Measurements from ENCODE around the gene LRSAM1.

The LRSAM1 gene

DNA sequence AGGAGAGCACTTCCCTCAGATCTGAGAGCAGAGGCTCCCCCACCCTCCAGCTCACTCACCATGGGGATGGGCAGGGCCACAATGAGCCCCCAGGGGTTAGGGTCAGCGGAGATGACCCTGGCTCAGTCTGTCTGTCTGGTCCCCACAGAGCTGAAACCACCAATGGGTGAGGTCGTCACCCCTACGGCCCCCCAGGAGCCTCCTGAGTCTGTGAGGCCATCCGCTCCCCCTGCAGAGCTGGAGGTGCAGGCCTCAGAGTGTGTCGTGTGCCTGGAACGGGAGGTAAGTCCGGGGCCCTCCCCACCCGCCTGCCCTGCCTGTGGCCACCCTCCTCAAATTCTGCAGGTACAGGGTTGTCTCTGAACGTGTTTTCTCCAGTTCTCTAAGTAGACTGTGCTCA is 49.6 kb downstream of the LRSAM1 start:
- no peak for DNase-seq

DNA sequence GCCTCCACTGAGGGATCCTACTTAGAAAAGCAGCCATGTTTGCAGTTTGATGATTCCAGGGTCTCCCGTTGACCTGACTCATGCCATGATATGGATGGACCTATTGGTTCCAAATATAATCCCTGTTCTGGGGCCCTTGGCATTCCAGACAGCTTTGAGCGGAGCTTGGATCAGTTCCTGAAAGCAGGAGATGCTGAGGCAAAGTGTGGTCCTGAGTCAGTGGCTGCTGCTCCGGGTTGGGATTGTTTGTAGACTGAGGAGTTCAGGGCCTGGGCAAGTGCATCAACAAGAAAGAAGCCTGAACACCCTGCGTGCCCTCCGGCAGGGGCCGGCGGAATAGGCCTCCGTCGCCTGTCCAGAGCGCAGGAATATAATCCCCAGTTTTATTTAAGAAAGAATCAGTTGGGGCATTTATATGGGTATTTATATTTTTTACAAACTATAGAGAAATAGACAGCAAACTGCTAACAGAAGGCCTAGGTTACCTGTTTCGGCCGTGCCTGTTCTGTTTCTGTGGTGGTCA is 50.6 kb downstream of the LRSAM1 start:
- DNase-seq: no peak

DNA sequence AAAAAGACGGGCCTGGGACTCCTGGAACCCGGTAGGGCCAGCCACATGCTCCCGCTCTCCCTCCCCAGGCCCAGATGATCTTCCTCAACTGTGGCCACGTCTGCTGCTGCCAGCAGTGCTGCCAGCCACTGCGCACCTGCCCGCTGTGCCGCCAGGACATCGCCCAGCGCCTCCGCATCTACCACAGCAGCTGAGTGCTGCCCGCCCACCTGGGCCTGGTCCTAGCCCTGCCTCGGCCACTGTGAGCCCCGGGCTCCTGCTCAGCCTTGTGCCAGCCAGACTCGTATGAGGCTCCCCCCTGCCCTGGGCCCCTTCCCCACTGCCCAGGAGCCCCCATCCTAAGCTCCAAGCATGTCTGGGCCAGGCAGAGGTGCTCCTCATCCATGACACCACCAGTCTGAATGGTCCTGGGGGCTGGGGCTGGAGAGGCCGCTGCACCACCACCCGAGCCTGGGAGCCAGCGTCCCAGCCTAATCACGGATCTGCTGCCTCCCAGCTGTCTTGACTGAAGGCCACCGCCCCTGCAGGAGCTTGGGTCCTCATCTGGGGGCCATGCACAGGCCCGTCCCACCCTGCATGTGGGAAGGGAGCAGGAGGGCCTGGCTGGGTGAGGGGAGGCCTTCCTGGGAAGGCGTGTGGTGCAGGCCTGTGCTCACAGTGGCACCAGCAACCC is 51.5 kb downstream of the LRSAM1 start:
- DNase-seq: no peak

DNA sequence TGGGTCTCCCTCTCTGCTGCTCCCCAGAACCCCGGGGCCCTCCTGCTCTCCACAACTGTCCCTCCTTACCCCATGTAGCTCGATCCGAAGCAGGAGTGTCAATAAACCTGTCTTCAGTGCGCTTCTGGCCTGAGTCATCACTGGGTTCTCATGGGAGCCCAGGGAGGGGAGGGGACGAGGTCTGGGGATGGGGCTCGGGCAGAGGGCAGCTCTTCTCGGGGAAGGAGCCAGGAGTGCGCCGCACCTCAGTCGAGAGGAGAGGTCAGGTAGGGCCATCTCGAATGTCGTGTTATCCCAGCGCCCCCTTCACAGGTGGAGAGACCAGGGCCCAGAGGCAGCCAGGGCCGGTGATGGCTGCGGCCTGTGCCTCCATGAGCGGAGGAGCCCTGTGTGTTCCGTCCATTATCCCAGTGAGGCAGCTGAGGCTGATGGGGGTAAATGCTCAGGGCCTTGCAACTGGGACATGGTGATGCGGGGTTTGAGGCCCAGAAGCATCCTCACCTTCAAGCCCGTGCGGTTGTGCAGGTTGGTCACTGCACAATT is 52.1 kb downstream of the LRSAM1 start:
- no peak for DNase-seq

DNA sequence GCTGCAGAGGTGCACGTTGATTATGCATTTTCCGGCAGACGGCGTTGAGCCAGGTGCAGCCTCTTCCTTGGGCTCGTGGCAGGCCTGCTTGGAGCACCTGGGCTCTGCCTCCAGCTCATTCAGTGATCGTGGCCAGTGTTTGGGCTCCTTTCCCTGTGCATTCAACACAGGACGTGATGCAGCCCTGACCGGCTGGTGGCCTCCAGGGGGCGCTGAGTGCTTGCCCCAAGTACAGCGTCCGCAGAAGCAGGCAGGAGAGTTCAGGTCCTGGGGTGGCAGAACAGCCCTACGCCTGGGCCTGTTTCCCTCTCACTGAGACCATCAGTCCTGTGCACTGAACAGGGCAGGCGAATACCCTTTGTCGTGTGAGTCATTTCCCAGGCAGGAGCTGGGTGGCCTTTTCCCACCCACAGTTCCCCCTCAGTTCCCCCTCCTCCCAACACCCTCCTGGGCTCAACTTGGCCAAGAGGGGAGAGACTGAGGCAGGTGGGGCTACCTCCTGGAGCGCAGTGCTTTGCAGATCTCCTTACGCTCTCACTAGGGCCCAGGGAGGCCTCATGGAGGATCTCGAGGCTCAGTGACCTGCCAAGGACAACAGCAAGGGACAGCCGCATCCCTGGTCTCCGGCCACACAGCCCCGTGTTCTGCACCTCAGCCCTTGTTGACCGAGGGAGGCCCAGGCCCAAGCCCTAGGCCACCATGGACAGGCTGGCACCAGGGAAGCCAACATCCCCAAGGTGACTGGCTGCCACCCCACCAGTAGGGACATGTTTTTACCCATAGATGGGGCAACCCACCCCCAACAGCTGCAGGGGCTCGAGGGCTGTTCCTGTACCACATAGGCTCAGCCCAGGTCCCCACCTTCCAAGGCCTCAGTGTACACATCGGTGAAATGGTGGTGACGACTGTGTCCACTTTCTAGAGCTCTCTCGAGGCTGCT is 52.9 kb downstream of the LRSAM1 start:
- peak; percentile 31 for DNase-seq

DNA sequence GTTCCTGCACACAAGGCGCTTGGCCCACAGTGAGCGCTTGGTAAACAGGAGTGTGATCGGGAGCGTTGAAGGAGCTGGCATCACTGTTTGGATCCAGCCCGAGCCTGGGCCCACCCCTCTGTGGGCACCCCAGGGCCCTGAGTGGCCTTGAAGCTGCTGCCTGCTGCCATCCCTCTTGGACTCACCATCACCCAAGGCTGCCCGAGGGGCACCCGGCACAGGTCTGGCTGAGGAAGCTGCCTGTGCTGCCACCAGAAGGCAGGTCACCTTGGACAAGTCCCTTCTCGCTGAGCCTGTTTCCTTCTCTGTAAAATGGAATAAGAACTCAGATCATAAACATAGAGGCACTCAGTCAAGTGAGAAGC is 53.6 kb downstream of the LRSAM1 start:
- DNase-seq: no peak

DNA sequence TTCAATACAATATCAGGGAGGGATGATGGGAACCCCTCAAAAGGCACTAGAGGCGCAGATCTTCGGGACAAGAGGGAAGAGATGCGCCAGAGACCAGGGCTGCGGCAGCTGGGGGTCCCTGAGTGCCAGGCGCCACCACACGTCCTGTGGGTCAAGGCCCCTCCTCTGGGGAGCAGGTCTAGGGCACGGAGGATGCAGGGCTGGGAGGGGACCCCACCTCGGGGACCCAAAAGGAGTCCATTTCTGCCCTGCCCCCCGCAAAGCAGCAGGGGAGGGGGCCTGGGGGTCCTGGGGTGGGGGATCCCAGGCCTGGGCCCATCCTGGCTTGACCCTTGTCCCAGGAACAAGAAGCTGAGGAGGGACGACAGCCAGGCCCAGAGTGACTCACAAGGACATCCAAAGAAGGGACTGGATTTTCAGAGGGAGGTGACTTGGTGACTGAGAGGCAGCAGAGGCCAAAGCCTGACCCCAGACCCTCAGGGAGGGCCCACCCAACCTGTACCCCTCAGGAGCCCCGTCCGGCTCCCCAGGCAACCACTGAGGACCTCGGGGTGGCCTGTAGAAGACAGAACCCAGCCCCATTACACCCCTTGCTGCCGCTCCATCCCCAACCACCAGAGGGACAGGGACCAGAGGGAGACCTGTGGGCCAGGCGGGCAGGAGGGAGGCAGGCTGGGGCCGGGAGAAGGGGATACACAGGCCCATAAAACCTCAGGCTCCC is 54.2 kb downstream of the LRSAM1 start:
- DNase-seq: no peak

DNA sequence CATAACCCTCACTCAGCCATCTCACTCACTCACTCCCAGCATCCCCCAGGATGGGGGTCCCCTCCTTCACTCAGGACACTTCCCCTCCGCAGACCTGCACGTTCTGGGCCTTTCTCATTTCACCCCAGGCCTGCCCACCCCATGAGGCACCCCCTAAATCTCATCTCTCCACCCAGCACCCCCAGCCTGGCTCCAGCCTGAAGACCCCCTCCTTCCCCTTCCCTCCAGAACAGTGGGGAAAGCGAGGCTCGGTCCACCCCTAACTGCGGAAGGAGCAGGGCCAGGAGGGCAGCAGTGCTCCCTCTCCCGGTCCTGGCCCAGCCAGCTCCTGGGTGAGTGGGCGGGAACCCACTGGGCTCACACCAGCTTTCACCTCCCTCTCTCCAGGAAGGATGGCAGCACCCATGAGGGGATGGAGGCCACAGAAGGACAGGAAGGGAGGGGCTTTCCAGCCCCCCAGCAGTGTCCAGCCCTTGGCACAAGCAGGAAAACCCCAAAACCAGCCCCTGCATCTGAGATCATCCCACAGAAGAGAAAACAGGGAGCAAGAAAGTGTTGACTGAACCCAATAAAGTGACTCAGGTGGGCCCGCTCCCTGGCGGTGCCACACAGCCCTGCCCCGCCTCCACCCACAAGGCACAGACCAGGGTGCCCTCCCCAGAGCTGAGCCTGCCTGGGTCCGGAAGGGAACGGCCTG is 55.0 kb downstream of the LRSAM1 start:
- DNase-seq: no peak

DNA sequence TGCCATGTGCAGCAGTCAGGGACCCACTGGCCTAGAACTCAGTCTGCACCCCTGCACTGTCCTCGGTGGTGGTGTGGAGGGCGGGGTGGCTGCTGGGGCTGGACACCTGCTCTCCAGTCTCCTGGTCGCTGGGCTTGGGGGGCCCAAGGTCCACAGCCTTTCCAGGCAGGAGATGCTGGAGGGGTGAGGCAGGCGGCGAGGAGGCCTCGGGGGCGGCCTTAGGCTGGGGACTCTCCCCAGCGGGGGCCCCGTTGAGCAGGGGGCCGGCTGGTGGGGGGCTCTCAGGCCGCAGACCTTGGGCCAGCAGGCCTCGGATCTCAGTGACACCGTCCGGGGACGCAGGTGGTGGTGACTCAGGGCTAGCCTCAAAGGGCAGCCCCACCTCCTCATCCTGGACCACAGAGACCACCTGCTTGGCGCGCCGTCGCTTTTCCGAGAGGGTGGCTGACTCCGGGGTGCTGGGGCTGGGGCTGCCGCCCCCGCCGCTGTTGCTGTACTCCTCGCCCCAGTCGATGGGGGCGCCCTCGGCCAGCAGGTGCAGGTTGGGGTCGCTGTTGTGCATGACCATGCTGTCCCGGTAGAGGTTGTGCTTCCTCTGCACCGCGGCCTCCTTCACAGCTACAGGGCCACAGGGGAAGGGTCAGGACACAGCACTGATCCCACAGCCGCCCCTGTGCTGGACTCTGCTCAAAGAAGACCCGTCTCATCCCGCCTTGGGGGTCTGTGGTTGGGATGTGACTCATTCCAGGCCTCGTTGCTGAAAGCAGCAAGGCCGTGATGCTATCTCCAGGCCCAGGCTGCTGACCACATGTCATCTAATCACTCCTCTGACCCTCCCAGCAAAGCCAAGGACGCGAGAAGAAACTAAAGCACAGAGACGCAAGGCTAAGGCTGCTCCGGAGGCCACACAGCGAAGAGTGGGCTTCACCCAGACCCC is 55.8 kb downstream of the LRSAM1 start:
- DNase-seq: no peak

DNA sequence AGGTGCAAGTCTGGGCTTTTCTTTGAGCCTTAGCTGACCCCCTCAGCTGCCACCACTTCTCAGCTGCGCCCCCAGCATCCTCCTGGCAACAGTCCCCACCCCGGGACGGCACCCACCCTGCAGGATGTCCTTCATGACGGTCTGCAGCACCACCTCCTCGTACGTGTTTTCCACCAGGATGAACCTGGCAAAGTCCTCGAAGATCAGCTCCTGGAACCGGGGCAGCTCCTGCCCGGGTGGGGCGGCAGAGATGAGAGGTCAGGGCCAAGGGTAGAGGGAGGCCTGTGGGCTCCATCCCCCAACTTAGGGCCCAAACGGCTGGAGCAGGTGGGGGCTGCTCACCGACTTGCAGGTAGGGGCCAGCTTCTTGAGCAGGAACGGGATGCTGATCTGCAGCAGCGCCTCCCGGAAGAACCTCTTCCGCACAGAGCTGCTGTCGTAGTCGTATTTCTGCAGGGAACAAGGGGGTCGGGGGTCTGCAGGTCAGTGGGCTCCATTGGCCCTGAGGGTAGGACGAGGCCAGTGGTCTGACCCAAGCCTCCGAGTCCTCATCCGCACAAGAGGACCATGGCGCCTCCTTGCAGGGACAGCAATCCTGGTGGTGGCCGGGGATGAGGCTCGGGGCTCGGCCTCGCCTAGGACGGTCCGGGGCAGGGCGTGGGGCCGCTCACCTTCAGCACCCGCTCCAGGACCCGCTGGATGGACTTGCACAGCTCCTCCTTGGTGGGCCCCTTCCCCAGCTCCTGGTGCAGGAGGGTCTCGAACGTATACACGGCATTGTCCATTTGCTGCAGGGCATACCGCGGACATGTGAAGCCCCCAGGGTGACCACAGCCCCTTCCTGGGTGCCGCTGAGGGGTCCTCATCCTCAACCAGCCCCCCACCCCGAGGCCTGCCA is 56.7 kb downstream of the LRSAM1 start:
- DNase-seq: no peak

DNA sequence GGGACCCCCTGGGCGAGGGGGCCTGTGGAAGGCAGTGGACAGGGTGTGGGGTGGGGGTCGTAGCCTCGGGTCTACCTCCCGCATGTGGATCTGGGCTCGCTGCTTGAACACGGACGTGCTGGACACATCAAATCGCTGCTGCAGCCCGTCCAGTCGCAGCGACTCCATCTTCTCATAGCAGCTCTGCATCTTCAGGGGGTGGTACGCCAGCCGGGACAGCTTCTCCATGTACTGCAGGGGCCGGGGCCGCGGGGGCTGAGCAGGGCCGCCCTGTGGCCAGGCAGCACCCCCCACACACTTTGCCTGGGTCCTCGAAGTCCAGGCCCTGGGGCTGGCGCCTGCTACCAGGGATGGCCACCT is 57.6 kb downstream of the LRSAM1 start:
- no peak for DNase-seq

DNA sequence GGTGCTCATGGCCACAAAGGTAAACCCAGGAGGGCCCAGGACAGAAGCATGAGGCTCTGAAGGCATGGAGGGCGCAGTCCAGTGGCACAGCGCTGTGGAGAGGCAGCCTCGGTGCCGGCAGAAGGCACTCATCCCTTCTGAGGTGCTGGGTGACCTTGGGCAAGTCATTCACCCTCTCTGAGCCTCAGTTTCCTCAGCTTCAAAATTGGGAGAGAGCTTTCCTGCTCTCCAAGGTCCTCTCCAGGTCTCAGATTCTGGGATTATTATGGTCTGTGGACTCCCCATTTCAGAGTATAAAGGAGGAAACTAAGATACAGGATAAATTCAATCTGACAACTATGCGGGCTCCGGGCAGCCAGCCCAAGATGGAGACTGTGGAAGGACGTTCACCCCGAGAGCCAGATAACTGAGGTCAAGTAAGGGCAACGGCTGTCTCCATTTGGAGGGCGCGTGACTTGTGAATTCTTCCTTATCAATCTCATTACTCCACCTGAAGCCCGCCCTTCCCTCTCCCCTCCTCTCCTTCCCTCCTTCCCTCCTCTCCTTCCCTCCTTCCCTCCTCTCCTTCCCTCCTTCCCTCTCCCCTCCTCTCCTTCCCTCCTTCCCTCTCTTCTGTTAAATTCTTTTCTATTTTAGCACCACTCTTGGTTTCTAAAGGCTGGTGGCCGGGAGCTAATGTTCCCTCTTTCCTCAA is 58.1 kb downstream of the LRSAM1 start:
- no peak for DNase-seq

DNA sequence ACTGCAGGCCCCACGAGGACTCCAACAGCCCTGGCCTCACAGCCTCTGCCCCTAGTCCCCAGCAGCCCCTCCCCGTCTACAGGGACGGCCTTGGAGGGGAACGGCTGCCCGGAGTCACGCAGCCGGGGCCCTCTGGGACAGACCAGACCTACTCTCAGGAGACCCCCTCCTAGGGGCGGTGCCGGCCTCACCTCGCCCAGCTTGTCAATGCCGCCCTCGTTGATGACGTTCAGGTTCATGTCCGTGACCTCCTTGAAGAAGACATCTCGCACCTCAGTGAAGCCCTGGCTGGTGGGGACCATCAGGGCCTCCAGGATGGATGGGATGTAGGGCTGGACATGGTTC is 58.6 kb downstream of the LRSAM1 start:
- DNase-seq: no peak

DNA sequence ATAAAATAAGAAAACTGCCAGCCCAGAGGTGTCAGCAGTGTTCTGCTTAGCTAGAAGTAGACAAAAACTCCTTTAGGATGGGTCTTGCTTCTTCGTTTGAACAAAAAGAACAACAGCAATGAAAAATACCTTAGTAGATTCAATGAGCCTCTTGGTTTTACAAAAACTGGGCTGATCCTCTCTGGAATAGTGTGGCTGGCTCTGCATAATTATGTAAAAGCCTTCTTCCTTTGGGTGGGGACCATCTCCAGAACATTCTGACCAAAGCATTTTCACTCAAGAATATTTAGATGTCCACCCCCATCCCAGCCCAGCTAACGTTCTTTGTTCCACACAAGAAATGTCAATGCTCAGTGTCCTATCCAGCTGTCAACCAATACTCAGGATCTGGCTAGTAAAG is 63.2 kb downstream of the LRSAM1 start:
- DNase-seq: no peak

DNA sequence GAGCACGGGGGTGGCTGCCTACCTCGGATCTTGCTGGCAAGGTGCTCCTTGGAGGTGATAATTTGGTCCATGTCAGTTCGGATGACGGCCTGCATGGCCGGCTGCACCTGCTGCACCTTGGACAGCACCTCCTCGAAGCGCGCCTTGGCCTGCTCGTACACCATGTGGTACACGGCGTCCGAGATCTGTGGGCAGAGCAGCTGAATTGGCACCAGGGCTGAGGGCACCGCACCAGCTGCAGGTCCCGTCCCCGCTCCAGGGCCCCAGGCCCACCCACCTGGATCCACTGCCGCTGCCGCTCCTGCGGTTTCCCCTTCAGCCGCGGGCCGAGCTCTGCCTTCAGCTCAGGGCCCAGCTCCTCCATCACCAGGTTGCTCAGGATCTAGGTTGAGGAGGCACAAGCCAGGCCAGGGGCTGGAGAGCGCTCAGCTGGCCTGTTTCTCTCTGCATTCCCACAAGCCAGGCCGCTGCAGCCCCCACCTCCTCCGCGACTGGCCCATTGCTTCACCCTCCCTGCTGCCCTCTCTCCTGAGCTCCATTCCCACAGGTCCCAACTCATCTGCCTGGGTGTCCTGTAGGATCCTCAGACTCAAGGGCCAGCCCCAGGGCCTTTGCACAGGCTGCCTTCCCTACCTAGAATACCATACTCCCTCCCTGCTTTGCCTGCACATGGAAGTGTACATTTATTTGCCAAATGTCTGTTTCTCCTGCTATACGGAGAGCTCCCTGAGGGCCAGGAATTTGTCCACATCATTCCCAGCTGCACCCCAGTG is 65.7 kb downstream of the LRSAM1 start:
- DNase-seq: no peak

DNA sequence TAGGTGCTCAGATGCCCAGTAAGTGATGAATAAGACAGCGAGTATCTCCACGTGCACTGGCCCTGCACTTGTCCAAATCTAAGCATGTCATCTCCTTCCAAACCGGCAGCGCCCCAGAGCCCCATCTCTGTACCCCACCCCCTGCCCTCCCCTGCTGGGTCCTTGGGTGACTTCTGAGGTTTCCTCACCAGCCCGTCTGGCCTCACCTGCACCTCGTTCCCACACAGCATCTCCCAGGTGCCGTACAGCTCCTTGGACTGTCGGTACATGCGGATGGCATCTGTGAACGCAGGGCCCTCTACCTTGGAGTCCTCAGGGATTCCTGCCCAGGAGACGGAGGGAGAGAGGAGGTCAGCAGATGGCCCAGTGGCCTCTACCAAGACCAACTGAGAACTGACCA is 66.3 kb downstream of the LRSAM1 start:
- DNase-seq: no peak

DNA sequence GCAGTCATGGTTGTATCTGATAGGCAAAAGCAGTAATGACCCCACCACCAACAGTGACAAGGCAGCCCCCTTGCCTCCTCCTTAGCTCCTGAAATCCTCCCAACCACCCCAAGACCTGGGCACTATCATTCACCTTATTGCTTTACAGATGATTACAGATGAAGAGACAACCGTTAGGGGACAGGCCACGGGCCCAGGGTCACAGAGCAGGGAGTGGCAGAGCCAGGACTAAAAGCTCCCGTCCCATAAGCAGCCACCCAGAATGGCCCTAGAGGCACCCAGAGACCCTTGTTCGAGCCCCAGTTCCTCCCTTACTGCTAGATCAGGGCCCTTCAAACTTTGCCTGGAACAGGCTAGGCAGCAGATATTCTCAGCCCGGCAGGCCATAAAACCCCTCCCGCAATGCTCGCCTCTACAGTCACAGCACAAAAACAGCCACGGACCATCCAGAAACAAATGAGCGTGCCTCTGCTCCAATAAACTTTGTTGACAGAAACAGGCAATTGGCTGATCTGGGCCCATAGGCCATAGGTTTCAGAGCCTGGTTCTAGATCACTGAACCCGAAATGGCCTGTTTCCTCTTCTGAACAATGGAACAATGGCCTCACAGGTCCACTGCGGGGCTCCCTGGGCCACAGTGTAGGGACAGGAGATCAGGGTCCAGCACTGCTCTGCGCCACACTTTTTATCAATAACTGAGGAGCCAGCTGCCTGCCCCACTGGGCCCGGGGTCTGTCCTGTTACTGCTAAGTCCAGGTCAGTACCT is 67.0 kb downstream of the LRSAM1 start:
- DNase-seq: no peak
